Measurements from ENCODE around the gene NDUFS4.
"Not testable (repeated sequence)": the region's sequence is repeated elsewhere in the genome, so short reads cannot be mapped to it uniquely, and the experiment has no call there.

NDUFS4 gene

GRCh38 chr5:53560506-53561191 lies at the start of gene NDUFS4:
Gene NDUFS4 (plus strand): TSS chr5:53560639. CDS start chr5:53560663, 24 bp downstream.
- H3K9me3 Mint-ChIP-seq: peaks cover 9% of the 10 kb centered on the region
- peaks cover 9% of the 10 kb centered on the region for H3K36me3 Mint-ChIP-seq (ENCODE audit: low read depth)
- peaks cover 36% of the 10 kb centered on the region for H3K4me1 Mint-ChIP-seq (ENCODE audit: low read depth)
- H3K27ac Mint-ChIP-seq: peak within 1 kb of the TSS; percentile 95
- peak within 1 kb of the TSS; percentile 97 for H3K4me3 Mint-ChIP-seq
- H3K27me3 Mint-ChIP-seq: peaks cover 25% of the 10 kb centered on the region

DNA sequence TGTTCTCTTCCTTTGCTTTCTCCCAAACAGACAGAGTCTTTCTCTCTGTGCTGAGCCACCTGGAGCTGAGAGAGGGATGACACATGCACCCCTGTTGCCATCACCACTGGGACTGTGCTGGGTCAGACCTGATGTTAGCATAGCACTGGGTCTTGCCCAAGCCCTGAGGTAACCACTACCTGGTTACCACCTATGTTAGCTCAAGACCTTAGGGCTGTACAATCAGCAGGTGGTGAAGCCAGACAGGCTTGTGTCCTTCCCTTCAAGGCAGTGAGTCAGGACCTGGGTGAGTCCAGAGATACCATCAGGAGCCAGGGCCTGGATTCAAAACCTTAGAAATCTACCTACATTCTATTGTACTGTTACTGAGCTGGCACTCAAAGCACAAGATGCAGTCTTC lies 47.9 kb upstream of the NDUFS4 start:
- H3K36me3 Mint-ChIP-seq (ENCODE audit: low read depth): no peaks in the 10 kb centered on the region
- no peak overlapping the region for H3K4me3 Mint-ChIP-seq
- peaks cover 22% of the 10 kb centered on the region for H3K9me3 Mint-ChIP-seq
- peaks cover 9% of the 10 kb centered on the region for H3K27me3 Mint-ChIP-seq
- H3K27ac Mint-ChIP-seq: no peak overlapping the region
- H3K4me1 Mint-ChIP-seq (ENCODE audit: low read depth): no peaks in the 10 kb centered on the region

DNA sequence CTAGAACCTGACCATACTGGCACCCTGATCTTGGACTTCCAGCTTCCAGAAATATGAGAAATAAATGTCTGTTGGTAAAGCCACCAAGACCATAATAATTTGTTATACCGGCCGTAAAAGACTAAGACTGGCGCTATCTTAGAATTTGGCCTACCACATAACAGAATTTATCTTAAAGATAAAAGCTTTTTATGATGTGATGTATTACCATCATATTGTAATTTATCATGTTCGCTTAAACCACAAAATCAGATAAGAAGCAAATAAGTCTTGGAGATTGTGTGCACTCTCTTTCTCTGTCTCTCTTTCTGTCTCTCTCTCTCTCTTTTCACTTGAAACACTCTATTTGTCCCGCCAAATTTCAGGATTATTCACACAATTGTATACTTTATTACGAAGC lies 44.5 kb upstream of the NDUFS4 start:
- Mint-ChIP-seq H3K4me1 (ENCODE audit: low read depth) (no peaks in the 10 kb centered on the region), H3K27me3 (peaks cover 24% of the 10 kb centered on the region), H3K4me3 (no peak overlapping the region), H3K9me3 (peaks cover 17% of the 10 kb centered on the region), H3K36me3 (ENCODE audit: low read depth) (no peaks in the 10 kb centered on the region), H3K27ac (no peak overlapping the region)

DNA sequence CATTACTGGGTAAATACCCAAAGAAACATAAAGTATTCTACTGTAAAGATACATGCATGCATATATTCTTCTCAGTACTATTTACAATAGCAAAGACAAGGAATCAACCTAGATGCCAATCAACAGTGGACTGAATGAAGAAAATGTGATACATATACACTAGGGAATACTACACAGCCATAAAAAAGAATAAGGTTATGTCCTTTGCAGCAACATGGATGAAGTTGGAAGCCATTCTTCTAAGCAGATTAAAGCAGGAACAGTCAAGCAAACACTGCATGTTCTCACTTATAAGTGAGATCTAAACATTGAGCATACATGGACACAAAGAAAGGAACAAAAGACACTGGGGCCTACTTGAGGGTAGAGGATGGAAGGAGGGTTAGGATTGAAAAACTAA lies 39.6 kb upstream of the NDUFS4 start:
- H3K9me3 Mint-ChIP-seq: peaks cover 13% of the 10 kb centered on the region

DNA sequence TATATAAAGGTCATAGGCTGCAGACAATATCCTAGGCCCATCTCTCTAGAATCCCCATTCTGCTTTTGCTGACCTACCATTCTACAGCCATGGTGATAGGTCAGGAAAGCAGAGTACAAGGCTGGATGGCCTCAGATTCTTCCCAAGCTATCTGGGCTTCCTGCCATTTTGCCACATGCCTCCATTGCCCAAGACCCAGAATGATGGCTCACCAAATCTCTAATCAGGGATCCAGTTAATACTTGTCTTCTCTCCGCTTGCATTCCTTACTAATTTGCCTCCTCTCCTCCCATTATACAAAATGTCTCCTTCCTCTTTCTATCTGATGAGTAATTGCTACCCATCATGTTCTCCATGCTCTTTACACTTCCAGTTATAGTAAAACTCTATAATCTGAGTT lies 22.7 kb upstream of the NDUFS4 start:
- Mint-ChIP-seq H3K4me1 (ENCODE audit: low read depth) (no peaks in the 10 kb centered on the region), H3K9me3 (peaks cover 4% of the 10 kb centered on the region), H3K27ac (no peak overlapping the region), H3K36me3 (ENCODE audit: low read depth) (no peaks in the 10 kb centered on the region), H3K27me3 (peaks cover 37% of the 10 kb centered on the region), H3K4me3 (no peak overlapping the region)

More for the DNA sequence above, 39.6 kb upstream of the NDUFS4 start:
- no peak overlapping the region for H3K4me3 Mint-ChIP-seq
- peaks cover 24% of the 10 kb centered on the region for H3K27me3 Mint-ChIP-seq
- H3K4me1 Mint-ChIP-seq (ENCODE audit: low read depth): no peaks in the 10 kb centered on the region
- H3K36me3 Mint-ChIP-seq (ENCODE audit: low read depth): no peaks in the 10 kb centered on the region
- no peak overlapping the region for H3K27ac Mint-ChIP-seq

- not testable (repeated sequence) for H3K9me3 Mint-ChIP-seq; H3K4me3 Mint-ChIP-seq; H3K27ac Mint-ChIP-seq; H3K36me3 Mint-ChIP-seq (ENCODE audit: low read depth); H3K4me1 Mint-ChIP-seq (ENCODE audit: low read depth)
- H3K27me3 Mint-ChIP-seq: peaks cover 34% of the 10 kb centered on the region
Measured at GRCh38 chr5:53540739-53541138, 19.7 kb upstream of the NDUFS4 start.

- Mint-ChIP-seq H3K4me1 (ENCODE audit: low read depth) (no peaks in the 10 kb centered on the region), H3K27me3 (peaks cover 34% of the 10 kb centered on the region), H3K9me3 (peaks cover 4% of the 10 kb centered on the region), H3K36me3 (ENCODE audit: low read depth) (no peaks in the 10 kb centered on the region), H3K27ac (no peak overlapping the region), H3K4me3 (no peak overlapping the region)
Measured at GRCh38 chr5:53541859-53542258, 18.6 kb upstream of the NDUFS4 start.

DNA sequence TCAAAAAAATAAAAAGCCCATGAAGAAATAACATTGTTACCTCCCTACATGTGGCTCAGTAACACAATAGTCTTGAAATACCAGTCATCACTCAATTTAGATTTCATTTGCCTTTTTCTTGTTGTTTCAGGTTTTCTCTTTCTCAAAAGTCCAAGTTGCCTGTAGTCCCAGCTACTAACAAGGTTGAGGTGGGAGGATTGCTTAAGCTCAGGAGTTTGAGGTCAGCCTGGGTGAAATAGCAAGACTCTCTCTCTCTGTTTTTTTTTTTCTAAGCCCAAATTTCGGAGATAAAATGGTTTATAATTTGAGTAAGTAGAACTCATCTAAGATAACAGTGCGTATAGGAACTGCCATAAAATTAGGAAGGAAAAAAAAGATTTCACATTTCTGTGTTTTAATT lies 17.5 kb upstream of the NDUFS4 start:
- H3K27me3 Mint-ChIP-seq: peaks cover 25% of the 10 kb centered on the region
- H3K4me3 Mint-ChIP-seq: no peak overlapping the region
- peaks cover 4% of the 10 kb centered on the region for H3K9me3 Mint-ChIP-seq
- H3K36me3 Mint-ChIP-seq (ENCODE audit: low read depth): no peaks in the 10 kb centered on the region
- H3K27ac Mint-ChIP-seq: no peak overlapping the region
- H3K4me1 Mint-ChIP-seq (ENCODE audit: low read depth): no peaks in the 10 kb centered on the region

GRCh38 chr5:53543401-53543800 lies 17.0 kb upstream of the NDUFS4 start:
- no peak overlapping the region for H3K4me3 Mint-ChIP-seq
- H3K36me3 Mint-ChIP-seq (ENCODE audit: low read depth): no peaks in the 10 kb centered on the region
- peaks cover 24% of the 10 kb centered on the region for H3K27me3 Mint-ChIP-seq
- H3K9me3 Mint-ChIP-seq: peaks cover 4% of the 10 kb centered on the region
- H3K27ac Mint-ChIP-seq: no peak overlapping the region
- no peaks in the 10 kb centered on the region for H3K4me1 Mint-ChIP-seq (ENCODE audit: low read depth)

GRCh38 chr5:53545744-53546143 lies 14.7 kb upstream of the NDUFS4 start:
- H3K4me3 Mint-ChIP-seq: no peak overlapping the region
- H3K9me3 Mint-ChIP-seq: no peaks in the 10 kb centered on the region
- no peaks in the 10 kb centered on the region for H3K36me3 Mint-ChIP-seq (ENCODE audit: low read depth)
- H3K4me1 Mint-ChIP-seq (ENCODE audit: low read depth): no peaks in the 10 kb centered on the region
- H3K27ac Mint-ChIP-seq: no peak overlapping the region
- H3K27me3 Mint-ChIP-seq: peaks cover 16% of the 10 kb centered on the region

GRCh38 chr5:53547226-53547625 lies 13.2 kb upstream of the NDUFS4 start:
- Mint-ChIP-seq H3K27ac (no peak overlapping the region), H3K4me1 (ENCODE audit: low read depth) (no peaks in the 10 kb centered on the region), H3K27me3 (peaks cover 9% of the 10 kb centered on the region), H3K4me3 (no peak overlapping the region), H3K9me3 (no peaks in the 10 kb centered on the region), H3K36me3 (ENCODE audit: low read depth) (no peaks in the 10 kb centered on the region)

DNA sequence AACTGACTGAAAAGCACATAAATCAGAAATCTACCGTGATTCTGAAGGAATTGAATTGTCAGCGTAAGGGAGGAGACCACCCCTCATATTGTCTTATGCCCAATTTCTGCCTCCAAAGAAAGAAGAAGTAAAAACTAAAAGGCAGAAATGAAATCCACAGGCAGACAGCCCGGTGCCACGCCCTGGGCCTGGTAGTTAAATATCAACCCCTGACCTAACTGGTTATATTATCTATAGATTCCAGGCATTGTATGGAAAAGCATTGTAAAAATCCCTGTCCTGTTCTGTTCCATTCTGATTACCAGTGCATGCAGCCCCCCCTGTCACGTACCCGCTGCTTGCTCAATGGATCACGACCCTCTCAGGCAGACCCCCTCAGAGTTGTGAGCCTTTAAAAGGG lies 11.9 kb upstream of the NDUFS4 start:
- H3K9me3 Mint-ChIP-seq; H3K4me1 Mint-ChIP-seq (ENCODE audit: low read depth); H3K36me3 Mint-ChIP-seq (ENCODE audit: low read depth); H3K27ac Mint-ChIP-seq; H3K4me3 Mint-ChIP-seq: not testable (repeated sequence)
- peaks cover 12% of the 10 kb centered on the region for H3K27me3 Mint-ChIP-seq

DNA sequence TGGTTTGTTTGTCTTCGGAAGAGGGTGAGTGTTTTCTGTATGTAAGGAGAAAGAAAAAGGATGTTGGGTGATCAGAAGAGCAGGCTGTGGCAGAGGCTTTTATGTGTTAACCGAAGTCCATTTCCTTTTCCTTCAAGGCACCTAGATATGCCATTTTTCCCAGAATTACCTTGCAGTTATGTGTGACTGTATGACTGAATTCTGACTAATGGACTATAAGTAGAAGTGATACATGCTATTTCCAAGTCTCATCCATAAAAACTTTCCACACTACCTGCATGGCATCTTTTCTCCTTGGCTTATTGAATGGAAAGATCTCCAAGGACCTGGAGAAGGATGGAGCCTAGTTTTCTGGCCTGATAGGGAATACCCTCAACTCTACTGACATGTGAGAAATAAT lies 10.6 kb upstream of the NDUFS4 start:
- H3K9me3 Mint-ChIP-seq: no peaks in the 10 kb centered on the region
- no peak overlapping the region for H3K4me3 Mint-ChIP-seq
- no peak overlapping the region for H3K27ac Mint-ChIP-seq
- H3K36me3 Mint-ChIP-seq (ENCODE audit: low read depth): no peaks in the 10 kb centered on the region
- H3K27me3 Mint-ChIP-seq: peaks cover 18% of the 10 kb centered on the region
- H3K4me1 Mint-ChIP-seq (ENCODE audit: low read depth): no peaks in the 10 kb centered on the region

DNA sequence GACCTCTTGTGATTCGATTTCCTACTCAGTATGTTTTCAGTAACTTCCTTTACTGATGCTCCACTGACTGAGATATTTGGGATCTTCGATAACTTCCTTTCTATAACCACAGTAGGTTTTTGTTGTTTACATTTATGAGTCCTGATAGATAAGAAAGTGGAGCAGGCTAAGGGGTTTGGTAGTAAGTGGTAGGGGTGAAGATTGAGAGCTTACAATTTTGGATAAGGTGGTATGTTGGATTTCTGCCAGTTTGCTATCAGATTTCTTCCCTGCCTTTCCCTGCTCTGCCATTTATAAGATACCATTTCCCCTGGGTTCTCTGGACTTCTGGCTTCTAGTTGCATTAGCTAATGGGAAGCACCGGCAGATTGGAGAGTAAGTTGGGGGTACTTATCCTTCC lies 7.9 kb upstream of the NDUFS4 start:
- Mint-ChIP-seq H3K27me3 (peaks cover 34% of the 10 kb centered on the region), H3K27ac (no peak overlapping the region), H3K9me3 (no peaks in the 10 kb centered on the region), H3K4me1 (ENCODE audit: low read depth) (no peaks in the 10 kb centered on the region), H3K4me3 (no peak overlapping the region), H3K36me3 (ENCODE audit: low read depth) (no peaks in the 10 kb centered on the region)

- H3K4me1 Mint-ChIP-seq (ENCODE audit: low read depth): no peaks in the 10 kb centered on the region
- H3K27me3 Mint-ChIP-seq: peaks cover 44% of the 10 kb centered on the region
- peaks cover 9% of the 10 kb centered on the region for H3K9me3 Mint-ChIP-seq
- no peak overlapping the region for H3K4me3 Mint-ChIP-seq
- H3K36me3 Mint-ChIP-seq (ENCODE audit: low read depth): peaks cover 4% of the 10 kb centered on the region
- no peak overlapping the region for H3K27ac Mint-ChIP-seq
Measured at GRCh38 chr5:53554444-53554843, 6.0 kb upstream of the NDUFS4 start.

- H3K9me3 Mint-ChIP-seq: peaks cover 9% of the 10 kb centered on the region
Measured at GRCh38 chr5:53555160-53555559, 5.3 kb upstream of the NDUFS4 start.

More at GRCh38 chr5:53555160-53555559, 5.3 kb upstream of the NDUFS4 start:
- Mint-ChIP-seq H3K27ac (no peak overlapping the region), H3K36me3 (ENCODE audit: low read depth) (peaks cover 4% of the 10 kb centered on the region), H3K4me3 (no peak overlapping the region), H3K27me3 (peaks cover 44% of the 10 kb centered on the region), H3K4me1 (ENCODE audit: low read depth) (peaks cover 1% of the 10 kb centered on the region)
